ENCODE measurements around the gene SMARCC2.

DNA sequence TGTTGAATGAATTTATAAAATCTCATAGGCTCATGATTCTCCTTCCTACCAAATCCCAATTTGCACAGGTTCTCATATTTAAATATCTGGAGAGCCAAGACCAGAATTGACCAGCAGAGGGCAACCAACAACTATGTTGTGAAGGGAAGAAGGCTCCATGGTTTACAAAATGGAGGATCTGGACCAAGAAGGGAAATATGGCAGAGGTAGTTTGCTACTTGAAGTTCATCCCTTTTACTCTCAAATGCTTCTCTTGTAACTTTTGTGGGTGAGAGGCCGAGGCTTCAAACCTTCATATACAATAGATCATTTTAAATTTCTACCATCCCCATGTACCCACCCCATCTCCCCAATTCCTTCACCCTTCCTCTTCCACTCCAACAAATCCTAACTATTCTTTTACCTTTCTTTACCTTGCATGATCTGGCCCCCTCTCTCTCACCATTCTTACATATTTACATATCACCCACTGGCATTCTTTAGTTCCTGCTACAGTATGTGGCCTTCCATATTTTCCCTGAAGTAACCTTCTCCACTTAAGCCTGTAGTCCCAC, 3.8 kb upstream of the SMARCC2 start:
- TF ChIP-seq, protein P1, sequence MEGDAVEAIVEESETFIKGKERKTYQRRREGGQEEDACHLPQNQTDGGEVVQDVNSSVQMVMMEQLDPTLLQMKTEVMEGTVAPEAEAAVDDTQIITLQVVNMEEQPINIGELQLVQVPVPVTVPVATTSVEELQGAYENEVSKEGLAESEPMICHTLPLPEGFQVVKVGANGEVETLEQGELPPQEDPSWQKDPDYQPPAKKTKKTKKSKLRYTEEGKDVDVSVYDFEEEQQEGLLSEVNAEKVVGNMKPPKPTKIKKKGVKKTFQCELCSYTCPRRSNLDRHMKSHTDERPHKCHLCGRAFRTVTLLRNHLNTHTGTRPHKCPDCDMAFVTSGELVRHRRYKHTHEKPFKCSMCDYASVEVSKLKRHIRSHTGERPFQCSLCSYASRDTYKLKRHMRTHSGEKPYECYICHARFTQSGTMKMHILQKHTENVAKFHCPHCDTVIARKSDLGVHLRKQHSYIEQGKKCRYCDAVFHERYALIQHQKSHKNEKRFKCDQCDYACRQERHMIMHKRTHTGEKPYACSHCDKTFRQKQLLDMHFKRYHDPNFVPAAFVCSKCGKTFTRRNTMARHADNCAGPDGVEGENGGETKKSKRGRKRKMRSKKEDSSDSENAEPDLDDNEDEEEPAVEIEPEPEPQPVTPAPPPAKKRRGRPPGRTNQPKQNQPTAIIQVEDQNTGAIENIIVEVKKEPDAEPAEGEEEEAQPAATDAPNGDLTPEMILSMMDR (IDR thresholded peaks at IDR 0.05): peak; percentile 83
- TF ChIP-seq, protein P2, sequence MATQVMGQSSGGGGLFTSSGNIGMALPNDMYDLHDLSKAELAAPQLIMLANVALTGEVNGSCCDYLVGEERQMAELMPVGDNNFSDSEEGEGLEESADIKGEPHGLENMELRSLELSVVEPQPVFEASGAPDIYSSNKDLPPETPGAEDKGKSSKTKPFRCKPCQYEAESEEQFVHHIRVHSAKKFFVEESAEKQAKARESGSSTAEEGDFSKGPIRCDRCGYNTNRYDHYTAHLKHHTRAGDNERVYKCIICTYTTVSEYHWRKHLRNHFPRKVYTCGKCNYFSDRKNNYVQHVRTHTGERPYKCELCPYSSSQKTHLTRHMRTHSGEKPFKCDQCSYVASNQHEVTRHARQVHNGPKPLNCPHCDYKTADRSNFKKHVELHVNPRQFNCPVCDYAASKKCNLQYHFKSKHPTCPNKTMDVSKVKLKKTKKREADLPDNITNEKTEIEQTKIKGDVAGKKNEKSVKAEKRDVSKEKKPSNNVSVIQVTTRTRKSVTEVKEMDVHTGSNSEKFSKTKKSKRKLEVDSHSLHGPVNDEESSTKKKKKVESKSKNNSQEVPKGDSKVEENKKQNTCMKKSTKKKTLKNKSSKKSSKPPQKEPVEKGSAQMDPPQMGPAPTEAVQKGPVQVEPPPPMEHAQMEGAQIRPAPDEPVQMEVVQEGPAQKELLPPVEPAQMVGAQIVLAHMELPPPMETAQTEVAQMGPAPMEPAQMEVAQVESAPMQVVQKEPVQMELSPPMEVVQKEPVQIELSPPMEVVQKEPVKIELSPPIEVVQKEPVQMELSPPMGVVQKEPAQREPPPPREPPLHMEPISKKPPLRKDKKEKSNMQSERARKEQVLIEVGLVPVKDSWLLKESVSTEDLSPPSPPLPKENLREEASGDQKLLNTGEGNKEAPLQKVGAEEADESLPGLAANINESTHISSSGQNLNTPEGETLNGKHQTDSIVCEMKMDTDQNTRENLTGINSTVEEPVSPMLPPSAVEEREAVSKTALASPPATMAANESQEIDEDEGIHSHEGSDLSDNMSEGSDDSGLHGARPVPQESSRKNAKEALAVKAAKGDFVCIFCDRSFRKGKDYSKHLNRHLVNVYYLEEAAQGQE (IDR thresholded peaks at IDR 0.05; ENCODE audit: insufficient read depth in 1 of 2, low read depth in 2 of 2, low read length in 1 of 2): no peak
- TF ChIP-seq SIN3A (IDR thresholded peaks at IDR 0.05; ENCODE audit: borderline replicate concordance, insufficient read depth, low read depth, low read length) (no peak), POLR2AphosphoS5 (IDR thresholded peaks at IDR 0.05; ENCODE audit: low read depth, low read length) (no peak), TCF7L2 (IDR thresholded peaks at IDR 0.05; ENCODE audit: low read depth, low read length) (no peak)

Measured in Panc1 (cell line).